Smooth muscle cell (in vitro differentiated cells): ENCODE data around the gene GSK3A. TPM values are rescaled to one million over a fixed set of nuclear protein-coding genes. Genes with fewer than 3 reads are reported as not detected.

ENCODE experiments used
- DNase-seq: peaks from one replicate; lab custom pipeline; 2025; ENCODE audit not compliant: unreplicated experiment; lab: John Stamatoyannopoulos, UW
- H2AFZ ChIP-seq: fragments of 200-600 bp; sonication (generic); 2 replicates; pipeline ENCODE4 v1.6.0; 2016; ENCODE audit warnings: antibody characterized with exemption, low read depth, mild to moderate bottlenecking
- H3F3A ChIP-seq: fragments of 200-600 bp; sonication (generic); 2 replicates; pipeline ENCODE4 v1.6.0; 2017; ENCODE audit warnings: antibody characterized with exemption, low read depth
- H3K27ac ChIP-seq: fragments of 200-600 bp; sonication (generic); 2 replicates; pipeline ENCODE4 v1.5.1; 2016; ENCODE audit warnings: low read depth, mild to moderate bottlenecking
- H3K27me3 ChIP-seq: fragments of 200-600 bp; sonication (generic); 2 replicates; pipeline ENCODE4 v1.6.1; 2016; ENCODE audit warnings: low read depth, mild to moderate bottlenecking
- H3K36me3 ChIP-seq: fragments of 200-600 bp; sonication (generic); 2 replicates; pipeline ENCODE4 v1.5.1; 2016; ENCODE audit warnings: low read depth
- H3K4me1 ChIP-seq: fragments of 200-600 bp; sonication (generic); 2 replicates; pipeline ENCODE4 v1.5.1; 2016; ENCODE audit warnings: low read depth
- H3K4me2 ChIP-seq: fragments of 200-600 bp; sonication (generic); 2 replicates; pipeline ENCODE4 v1.6.0; 2016; ENCODE audit warnings: mild to moderate bottlenecking
- H3K4me3 ChIP-seq: fragments of 200-600 bp; sonication (generic); 2 replicates; pipeline ENCODE4 v1.5.1; 2016; ENCODE audit warnings: mild to moderate bottlenecking
- H3K79me2 ChIP-seq: fragments of 200-600 bp; sonication (generic); 2 replicates; pipeline ENCODE4 v1.6.0; 2016; ENCODE audit warnings: low read depth, mild to moderate bottlenecking
- H3K9ac ChIP-seq: fragments of 200-600 bp; sonication (generic); 2 replicates; pipeline ENCODE4 v1.6.0; 2016; ENCODE audit warnings: low read depth
- H3K9me3 ChIP-seq: fragments of 200-600 bp; sonication (generic); replicated peaks from 2 replicates; pipeline ENCODE4 v1.5.1; 2016; ENCODE audit warnings: low read depth
- H4K20me1 ChIP-seq: fragments of 200-600 bp; sonication (generic); 2 replicates; pipeline ENCODE4 v1.6.0; 2016; ENCODE audit warnings: low read depth
- WGBS: methylation state at CpG from one replicate; pipeline ENCODE4 v1.1.7; 2016; ENCODE audit warnings: low lambda C conversion rate; 5-methylcytosine and 5-hydroxymethylcytosine counted together
- polyA plus RNA-seq: library from polyadenylated mRNA; unstranded; fragments of >200 nt; fragmentation: Nextera tagmentation; extraction: Ambion mirVana; gene quantifications from 2 replicates; pipeline ENCODE4 v1.2.1, GENCODE V29; 2016
- total RNA-seq: library from RNA; depleted of rRNA; stranded (reverse); fragments of >200 nt; gene quantifications from 2 replicates; pipeline ENCODE4 v1.2.3, GENCODE V29; 2014
- TF ChIP-seq, protein P1 (sequence below): fragments of 200-600 bp; sonication (generic); IDR thresholded peaks from 2 replicates; pipeline ENCODE4 v1.5.1; 2017; ENCODE audit warnings: borderline replicate concordance, mild to moderate bottlenecking, antibody characterized with exemption; ENCODE audit not compliant: insufficient read depth, poor library complexity, severe bottlenecking

The GSK3A gene
- total and polyA plus RNA-seq, 2 experiments from 2014 or later = 27.4 to 39.0 TPM

DNA sequence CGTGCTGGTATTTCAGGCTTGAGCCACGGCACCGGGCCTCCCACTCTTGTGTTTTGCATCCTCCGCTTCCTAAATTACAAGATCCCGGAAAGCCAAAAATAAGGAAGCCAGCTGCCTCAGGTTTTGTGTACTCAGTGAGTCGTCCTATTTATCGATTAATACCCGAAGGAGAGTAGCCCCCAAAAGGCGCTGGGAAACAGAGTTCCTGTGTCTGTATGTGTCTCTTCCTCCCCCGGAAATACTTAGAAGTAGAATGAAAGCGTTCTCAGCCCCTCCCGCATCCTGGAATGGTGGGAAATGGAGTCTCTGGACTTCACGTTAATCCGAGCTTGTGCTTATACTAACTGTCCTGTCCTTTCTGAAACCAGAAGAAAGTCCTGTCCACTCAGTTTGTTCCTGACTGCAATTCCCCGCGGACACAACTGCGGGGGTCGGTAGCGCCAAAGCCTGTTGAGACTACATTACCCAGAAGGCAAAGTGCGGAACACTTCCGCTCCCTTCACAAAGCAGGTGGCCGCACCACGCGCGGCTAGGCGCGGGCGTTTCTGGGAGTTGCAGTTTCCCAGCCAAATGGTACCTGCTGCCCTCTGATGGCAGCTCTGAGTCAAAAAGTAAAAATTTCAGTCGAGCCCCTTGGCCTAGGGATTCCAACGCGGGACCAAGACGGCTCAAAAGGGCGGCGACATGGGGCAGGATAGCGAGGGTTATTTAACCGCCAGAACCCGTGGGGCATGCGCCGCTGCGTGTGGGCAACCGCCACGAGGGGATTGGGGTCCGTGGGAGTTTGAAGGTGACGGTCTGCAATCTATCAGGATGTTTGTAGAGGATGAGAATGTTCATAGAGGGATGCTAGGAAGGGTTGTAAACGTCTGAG is 2.2 kb upstream of the GSK3A start:
- peaks cover 58% of the 10 kb centered on the region for H4K20me1 ChIP-seq
- H3K9me3 ChIP-seq = no peaks in the 10 kb centered on the region
- H3K4me2 ChIP-seq = peak overlapping the region; percentile 93
- H3K27me3 ChIP-seq = no peaks in the 10 kb centered on the region
- H3K9ac ChIP-seq = peak overlapping the region; percentile 27
- peak overlapping the region; percentile 59 for H3K27ac ChIP-seq
- H3K36me3 ChIP-seq = no peaks in the 10 kb centered on the region
- H3K79me2 ChIP-seq = peaks cover 34% of the 10 kb centered on the region
- peaks cover 32% of the 10 kb centered on the region for H3F3A ChIP-seq
- DNase-seq = peak; percentile 56
- TF ChIP-seq, protein P1, sequence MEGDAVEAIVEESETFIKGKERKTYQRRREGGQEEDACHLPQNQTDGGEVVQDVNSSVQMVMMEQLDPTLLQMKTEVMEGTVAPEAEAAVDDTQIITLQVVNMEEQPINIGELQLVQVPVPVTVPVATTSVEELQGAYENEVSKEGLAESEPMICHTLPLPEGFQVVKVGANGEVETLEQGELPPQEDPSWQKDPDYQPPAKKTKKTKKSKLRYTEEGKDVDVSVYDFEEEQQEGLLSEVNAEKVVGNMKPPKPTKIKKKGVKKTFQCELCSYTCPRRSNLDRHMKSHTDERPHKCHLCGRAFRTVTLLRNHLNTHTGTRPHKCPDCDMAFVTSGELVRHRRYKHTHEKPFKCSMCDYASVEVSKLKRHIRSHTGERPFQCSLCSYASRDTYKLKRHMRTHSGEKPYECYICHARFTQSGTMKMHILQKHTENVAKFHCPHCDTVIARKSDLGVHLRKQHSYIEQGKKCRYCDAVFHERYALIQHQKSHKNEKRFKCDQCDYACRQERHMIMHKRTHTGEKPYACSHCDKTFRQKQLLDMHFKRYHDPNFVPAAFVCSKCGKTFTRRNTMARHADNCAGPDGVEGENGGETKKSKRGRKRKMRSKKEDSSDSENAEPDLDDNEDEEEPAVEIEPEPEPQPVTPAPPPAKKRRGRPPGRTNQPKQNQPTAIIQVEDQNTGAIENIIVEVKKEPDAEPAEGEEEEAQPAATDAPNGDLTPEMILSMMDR = peak; percentile 40
- no peak overlapping the region for H2AFZ ChIP-seq
- peaks cover 15% of the 10 kb centered on the region for H3K4me1 ChIP-seq
- 5% methylated on average over 45 of the region's 45 CpGs for WGBS
- peak overlapping the region; percentile 57 for H3K4me3 ChIP-seq

DNA sequence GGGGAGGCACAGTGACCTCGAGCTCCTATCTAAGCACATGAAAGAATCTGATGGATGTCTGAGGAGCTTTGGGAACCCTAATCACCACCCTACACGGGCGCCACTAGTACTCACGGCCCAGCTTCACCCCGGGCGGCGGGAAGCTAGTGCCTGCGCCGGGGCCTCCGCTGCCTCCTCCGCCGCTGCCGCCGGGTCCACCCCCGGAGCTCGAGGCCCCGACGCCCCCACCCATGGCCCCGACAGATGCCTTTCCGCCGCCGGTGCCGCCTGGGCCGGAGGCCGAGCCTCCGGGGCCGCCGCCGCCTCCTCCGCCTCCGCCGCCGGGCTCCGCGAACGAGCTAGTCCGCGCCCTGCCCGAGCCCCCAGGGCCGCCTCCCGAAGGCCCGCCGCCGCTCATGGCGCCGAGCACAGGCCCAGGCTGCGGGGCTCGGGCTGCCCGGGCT is 312 bp downstream of the GSK3A start:
- TF ChIP-seq, protein P1 = no peak
- peaks cover 15% of the 10 kb centered on the region for H3K4me1 ChIP-seq
- H3K9ac ChIP-seq = peak overlapping the region; percentile 93
- no peaks in the 10 kb centered on the region for H3K36me3 ChIP-seq
- H3K79me2 ChIP-seq = peaks cover 42% of the 10 kb centered on the region
- H3K9me3 ChIP-seq = no peaks in the 10 kb centered on the region
- peaks cover 47% of the 10 kb centered on the region for H4K20me1 ChIP-seq
- peak overlapping the region; percentile 57 for H3K4me3 ChIP-seq
- H3K4me2 ChIP-seq = peak overlapping the region; percentile 100
- no peak overlapping the region for H2AFZ ChIP-seq
- H3F3A ChIP-seq = peaks cover 18% of the 10 kb centered on the region
- under 1% methylated on average over 20 of the region's 49 CpGs for WGBS
- H3K27me3 ChIP-seq = no peaks in the 10 kb centered on the region
- DNase-seq = no peak
- H3K27ac ChIP-seq = peak overlapping the region; percentile 74

DNA sequence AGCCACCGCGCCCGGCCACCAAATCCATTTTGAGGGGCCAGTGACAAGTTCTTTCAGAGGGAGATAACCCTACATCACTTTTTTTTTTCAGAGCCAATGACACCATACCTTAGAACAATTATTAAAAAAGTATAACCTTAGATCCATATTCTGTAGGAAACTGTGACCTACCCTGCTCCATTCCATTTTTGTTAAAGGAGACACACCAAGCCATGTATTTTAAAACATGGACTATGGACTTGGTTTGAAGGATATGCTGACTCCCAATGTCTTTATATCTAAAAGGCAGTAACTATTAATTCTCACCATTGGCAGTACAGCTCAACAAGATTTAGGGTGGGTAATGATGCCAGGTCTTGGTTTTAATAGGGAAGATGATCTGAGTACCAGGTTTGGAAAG is 1.1 kb downstream of the GSK3A start:
- H3K4me3 ChIP-seq = peak overlapping the region; percentile 57
- H3F3A ChIP-seq = peaks cover 9% of the 10 kb centered on the region
- peak overlapping the region; percentile 74 for H3K27ac ChIP-seq
- TF ChIP-seq, protein P1 = no peak
- DNase-seq = no peak
- peak overlapping the region; percentile 100 for H3K4me2 ChIP-seq
- peaks cover 15% of the 10 kb centered on the region for H3K4me1 ChIP-seq
- H4K20me1 ChIP-seq = peaks cover 47% of the 10 kb centered on the region
- H2AFZ ChIP-seq = no peak overlapping the region
- peaks cover 42% of the 10 kb centered on the region for H3K79me2 ChIP-seq
- H3K9me3 ChIP-seq = no peaks in the 10 kb centered on the region
- 100% methylated on average over 3 of the region's 3 CpGs for WGBS
- no peaks in the 10 kb centered on the region for H3K36me3 ChIP-seq
- peak overlapping the region; percentile 93 for H3K9ac ChIP-seq
- no peaks in the 10 kb centered on the region for H3K27me3 ChIP-seq
